ENCODE data around the gene ZFAND3.

DNA sequence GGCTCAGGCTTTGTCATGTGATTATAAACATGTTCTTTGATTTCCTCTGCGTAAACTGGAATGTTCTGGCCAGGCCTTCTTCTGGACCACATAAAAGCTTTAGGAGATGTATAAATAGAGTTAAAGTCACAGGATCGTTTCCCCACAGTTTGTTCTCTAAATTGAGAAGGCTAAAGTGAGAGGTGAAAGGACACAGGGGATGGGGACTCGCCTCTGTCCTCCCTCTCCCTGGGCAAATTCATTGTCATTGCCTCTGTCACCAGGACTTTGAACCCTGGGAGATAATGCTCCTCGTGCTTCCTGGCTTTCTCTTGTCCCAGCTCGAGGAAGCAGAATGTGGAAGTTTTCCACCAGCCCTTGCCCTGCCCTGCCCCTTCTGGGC lies 20.3 kb upstream of the ZFAND3 start:
- TF ChIP-seq, protein P1, sequence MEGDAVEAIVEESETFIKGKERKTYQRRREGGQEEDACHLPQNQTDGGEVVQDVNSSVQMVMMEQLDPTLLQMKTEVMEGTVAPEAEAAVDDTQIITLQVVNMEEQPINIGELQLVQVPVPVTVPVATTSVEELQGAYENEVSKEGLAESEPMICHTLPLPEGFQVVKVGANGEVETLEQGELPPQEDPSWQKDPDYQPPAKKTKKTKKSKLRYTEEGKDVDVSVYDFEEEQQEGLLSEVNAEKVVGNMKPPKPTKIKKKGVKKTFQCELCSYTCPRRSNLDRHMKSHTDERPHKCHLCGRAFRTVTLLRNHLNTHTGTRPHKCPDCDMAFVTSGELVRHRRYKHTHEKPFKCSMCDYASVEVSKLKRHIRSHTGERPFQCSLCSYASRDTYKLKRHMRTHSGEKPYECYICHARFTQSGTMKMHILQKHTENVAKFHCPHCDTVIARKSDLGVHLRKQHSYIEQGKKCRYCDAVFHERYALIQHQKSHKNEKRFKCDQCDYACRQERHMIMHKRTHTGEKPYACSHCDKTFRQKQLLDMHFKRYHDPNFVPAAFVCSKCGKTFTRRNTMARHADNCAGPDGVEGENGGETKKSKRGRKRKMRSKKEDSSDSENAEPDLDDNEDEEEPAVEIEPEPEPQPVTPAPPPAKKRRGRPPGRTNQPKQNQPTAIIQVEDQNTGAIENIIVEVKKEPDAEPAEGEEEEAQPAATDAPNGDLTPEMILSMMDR (optimal IDR thresholded peaks at IDR 0.05 in 1 of 3, IDR thresholded peaks at IDR 0.05 in 1 of 3, conservative IDR thresholded peaks at IDR 0.05 in 1 of 3; ENCODE audit: extremely low read depth in 1 of 3, insufficient read depth in 2 of 3, low read length in 3 of 3), result no peak
- TF ChIP-seq EZH2 (IDR thresholded peaks at IDR 0.05; ENCODE audit: low read length), result no peak

Data from keratinocyte (primary cell).